GM18951 (cell line): ENCODE results near the gene IMMP1L.

Experiments used
- POLR2A ChIP-seq: IDR thresholded peaks from 4 replicates; pipeline ENCODE4 v1.6.1; 2011; ENCODE audit warnings: mild to moderate bottlenecking; ENCODE audit not compliant: insufficient read length, insufficient read depth; ENCODE audit errors: extremely low read depth
- in situ Hi-C: fragments of 300-500 bp; cut with MboI; formaldehyde crosslinking; loops from one replicate; pipeline ENCODE4 v1.12.0; 2022; ENCODE audit warnings: low sequenced_read_pairs, mixed read lengths, inconsistent platforms; ENCODE audit not compliant: unreplicated experiment

The IMMP1L gene

GRCh38 chr11:31493235-31493634, 16.2 kb downstream of the IMMP1L start:
- no peak for TF ChIP-seq POLR2A
- in situ Hi-C loops = loop anchor here (25.0 kb wide), 2 partner anchors 369 to 469 kb away; no protein-coding TSS in a partner anchor

DNA sequence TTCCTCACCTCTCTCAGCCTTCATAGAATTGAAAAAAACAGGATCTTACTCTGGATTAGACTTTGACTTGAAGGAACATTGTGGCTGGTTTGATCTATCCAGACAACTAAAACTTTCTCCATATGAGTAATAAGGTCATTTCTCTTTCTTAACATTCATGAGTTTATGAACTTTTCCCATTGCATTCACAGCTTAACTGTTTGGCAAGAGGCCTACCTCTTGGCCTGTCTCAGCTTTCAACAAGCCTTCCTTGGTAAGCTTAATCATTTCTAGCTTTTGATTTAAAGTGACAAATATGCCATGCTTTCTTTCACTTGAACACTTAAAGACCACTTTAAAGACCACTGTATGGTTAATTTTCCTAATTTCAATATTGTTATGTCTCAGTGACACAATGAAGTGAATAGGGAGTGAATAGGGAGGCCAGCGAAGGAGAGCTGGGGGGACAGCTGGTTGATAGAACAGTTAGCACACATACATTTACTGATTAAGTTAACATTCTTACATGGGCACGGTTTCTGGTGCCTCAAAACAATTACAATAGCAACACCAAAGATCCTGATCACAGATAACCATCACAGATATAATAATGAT, 17.0 kb downstream of the IMMP1L start:
- TF ChIP-seq POLR2A = no peak
- in situ Hi-C loops = loop anchor here (25.0 kb wide), 2 partner anchors 370 to 470 kb away; no protein-coding TSS in a partner anchor

DNA sequence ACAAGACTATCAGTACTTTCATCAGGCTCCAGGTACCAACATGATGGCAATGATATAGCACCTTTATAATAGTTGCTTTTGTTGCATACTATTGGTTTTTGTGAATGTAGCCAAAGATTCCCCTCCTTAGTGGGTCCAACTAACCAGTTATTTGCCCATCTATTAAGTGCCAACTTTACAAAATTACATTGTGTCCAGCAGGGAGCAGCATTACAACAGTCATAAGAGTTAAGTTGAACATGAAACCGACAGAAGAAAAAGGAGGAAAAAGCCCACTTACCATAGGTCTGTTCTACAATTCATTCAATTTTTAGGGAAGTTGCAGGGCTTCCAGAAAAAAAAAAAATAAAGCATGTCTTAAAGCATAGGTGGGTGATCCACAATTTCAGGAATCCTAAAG, 21.6 kb downstream of the IMMP1L start:
- no peak for TF ChIP-seq POLR2A
- in situ Hi-C loops = loop anchor here (25.0 kb wide), 2 partner anchors 374 to 474 kb away; no protein-coding TSS in a partner anchor

DNA sequence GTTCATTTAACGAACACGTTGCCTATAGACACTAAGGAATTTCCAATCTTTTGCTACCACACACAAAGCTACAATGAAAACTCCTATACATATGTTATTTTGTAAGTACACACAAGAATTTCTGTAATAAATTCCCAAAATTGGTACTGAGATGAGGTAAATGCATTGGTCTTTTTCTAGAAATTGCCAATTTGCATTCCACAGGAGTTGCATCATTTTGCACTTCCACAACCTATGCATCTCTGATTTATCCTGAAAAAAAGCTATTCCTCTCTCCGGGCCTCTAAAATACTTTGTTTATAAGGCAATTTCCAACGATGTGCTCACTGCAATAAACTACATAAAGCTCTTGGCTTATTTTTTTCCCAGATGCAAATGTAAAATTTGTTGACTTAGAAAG, 24.9 kb downstream of the IMMP1L start:
- no peak for TF ChIP-seq POLR2A
- in situ Hi-C loops = loop anchor here (25.0 kb wide), 2 partner anchors 378 to 478 kb away; no protein-coding TSS in a partner anchor

DNA sequence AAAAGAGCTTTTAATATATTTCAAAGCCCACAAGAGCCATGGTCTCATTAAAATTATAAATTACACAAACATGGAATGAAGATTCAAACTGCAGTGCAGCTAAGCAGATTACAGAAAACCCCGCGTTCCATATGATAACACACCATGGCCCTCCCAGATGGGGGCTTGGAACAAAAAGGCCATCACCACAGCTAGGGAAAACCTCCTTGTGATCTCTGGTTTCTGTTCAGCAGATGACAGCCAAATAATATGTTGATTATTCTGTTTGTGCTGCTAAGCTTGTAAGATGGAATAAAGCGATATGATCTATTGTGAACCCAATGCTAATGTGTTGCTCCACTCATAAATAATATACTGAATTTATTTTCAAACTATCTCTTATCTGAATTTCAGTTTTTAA, 28.5 kb downstream of the IMMP1L start:
- no peak for TF ChIP-seq POLR2A
- in situ Hi-C loops = loop anchor here (25.0 kb wide), 2 partner anchors 381 to 481 kb away; no protein-coding TSS in a partner anchor

DNA sequence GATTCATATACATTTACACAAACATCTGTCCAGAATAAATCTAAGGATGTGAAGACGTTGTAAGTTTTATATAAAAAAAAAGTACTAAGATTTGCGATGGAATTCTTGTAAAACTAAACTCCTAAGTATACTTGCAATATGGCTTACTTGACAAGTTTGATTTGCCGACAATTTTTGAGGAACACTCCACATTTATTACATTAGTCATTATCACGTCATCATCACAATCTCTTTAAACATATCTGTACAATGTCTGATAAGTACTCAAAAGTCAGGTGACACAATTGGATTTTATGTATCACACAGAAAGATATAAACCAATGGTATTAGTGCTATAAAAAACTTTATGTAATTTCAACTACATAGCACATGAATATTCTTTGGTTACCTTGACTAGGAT, 30.4 kb downstream of the IMMP1L start:
- no peak for TF ChIP-seq POLR2A
- in situ Hi-C loops = loop anchor here (25.0 kb wide), 2 partner anchors 383 to 483 kb away; no protein-coding TSS in a partner anchor

DNA sequence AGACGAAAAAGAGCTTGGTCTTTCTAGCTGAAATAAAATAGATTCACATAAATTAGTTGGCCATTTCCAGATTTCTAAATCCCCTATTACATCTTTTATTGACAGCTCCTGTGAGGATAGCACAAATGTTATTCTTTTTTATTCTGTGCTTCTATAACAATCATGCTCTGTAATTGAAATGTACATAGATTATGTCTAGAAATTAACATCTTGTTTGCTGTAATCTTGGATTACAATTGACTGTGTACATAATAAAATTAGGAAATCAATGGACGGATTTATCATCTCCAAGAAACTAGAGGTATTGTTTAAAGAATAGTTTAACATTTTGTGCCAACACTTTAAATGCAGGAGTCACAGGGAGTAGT, 31.2 kb downstream of the IMMP1L start:
- TF ChIP-seq POLR2A = no peak
- in situ Hi-C loops = loop anchor here (25.0 kb wide), 2 partner anchors 384 to 484 kb away; no protein-coding TSS in a partner anchor

DNA sequence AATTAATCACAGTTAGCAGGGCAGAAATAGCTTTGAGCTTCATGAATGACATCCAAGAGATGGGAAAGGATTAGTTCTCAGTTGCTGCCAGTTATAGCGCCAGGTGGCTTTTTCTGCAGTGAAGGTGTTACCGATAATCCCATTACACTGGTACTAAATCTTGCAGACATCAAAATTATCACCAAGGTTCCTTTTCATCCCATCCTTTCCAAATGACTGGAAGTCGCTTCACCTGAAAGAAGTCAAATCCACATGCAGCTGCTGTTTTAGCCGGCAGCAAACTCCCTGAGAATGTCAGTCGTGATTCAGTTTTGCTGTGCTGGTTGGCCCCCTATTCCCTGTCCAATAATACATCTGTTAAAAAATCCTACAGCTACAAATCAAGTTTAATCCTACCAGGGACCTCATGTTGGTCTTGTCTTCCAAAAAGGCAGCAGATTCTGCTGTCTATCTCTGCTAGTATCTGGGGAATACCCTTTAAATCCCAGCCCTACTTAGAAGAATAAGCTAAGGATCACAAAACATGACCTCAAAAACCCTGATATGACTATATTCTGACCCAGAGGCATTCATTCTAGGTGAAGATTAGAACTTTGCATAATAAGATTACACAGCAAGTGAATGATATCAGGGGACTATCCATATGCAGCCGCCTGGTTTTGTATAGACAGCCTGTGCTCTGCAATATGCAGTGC, 31.7 kb downstream of the IMMP1L start:
- in situ Hi-C loops = loop anchor here (25.0 kb wide), 2 partner anchors 385 to 485 kb away; no protein-coding TSS in a partner anchor
- no peak for TF ChIP-seq POLR2A

GRCh38 chr11:31474083-31474482, 35.3 kb downstream of the IMMP1L start:
- in situ Hi-C loops = no loop called here
- TF ChIP-seq POLR2A = no peak

DNA sequence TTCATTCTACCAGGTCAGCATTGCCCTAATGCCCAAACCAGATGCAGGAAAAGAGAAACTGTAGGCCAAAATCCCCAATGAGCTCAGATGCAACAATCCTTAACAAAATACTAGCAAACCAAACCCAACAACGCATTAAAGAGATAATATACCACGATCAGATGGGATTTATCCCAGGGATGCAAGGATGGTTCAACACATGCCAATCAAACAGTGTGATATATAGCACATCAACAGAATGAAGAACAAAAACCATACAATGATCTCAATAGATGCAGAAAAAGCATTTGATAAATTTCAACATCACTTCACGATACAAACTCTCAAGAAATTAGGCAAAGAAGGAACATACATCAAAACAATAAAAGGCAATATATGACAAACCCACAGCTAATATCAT, 45.0 kb downstream of the IMMP1L start:
- TF ChIP-seq POLR2A = no peak
- in situ Hi-C loops = no loop called here

GRCh38 chr11:31455177-31455576, 54.2 kb downstream of the IMMP1L start:
- no peak for TF ChIP-seq POLR2A
- in situ Hi-C loops = no loop called here

DNA sequence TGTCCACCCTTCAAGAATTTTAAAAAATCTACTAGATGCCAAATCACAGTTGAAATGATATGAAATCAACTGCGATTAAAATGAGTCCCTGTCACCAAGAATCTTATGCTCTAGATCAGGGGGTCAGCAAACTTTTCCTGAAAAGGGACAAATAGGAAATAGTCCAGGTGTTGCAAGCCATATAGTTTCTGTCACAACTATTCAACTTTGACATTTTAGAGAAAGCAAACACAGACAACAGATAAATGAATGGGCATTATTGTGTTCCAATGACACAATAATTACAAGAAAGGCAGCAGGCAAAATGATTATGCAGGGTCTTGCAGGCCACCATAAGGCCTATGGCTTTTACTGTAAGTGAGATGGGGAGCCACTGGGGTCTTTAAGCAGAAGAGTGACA, 58.6 kb downstream of the IMMP1L start:
- TF ChIP-seq POLR2A = no peak
- in situ Hi-C loops = no loop called here

DNA sequence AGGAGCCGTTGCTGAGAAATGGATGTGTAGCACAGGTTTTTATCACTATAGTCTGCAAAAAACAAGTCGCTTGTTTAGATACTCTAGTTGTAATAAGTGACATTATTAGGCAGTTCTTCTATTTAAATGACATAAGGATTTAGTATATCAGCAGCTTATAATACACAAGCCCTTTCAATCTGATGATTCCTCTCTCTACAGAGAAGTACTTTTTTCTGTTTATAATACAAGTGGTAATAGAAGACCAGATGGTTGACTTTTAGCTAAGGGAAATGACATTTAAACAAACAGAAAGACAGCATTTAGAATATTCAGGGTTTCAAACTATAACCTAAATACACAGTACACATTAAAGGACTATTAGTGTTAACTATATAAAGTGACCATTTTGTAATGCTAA, 60.4 kb downstream of the IMMP1L start:
- TF ChIP-seq POLR2A = no peak
- in situ Hi-C loops = no loop called here

- TF ChIP-seq POLR2A = no peak
- in situ Hi-C loops = no loop called here
Observed at GRCh38 chr11:31445621-31446020, 63.8 kb downstream of the IMMP1L start.
